Pancreas (tissue), 10 donors: ENCODE data around the gene PLEKHG4. TPM values are rescaled to one million over a fixed set of nuclear protein-coding genes. Genes with fewer than 3 reads are reported as not detected.

Source experiments
- ATAC-seq, 4 donors: fragments of 200-7000 bp; cut with Tn5 transposase; one replicate each; pipeline versions ENCODE4 v1.8.0 to v1.9.1; 2020; ENCODE audit warnings: mild to moderate bottlenecking in 4 of 4, moderate library complexity in 4 of 4
- DNase-seq, 6 donors: peaks; one replicate each; pipeline ENCODE4 v3.0.0-alpha.2; 2020
- FAIRE-seq: peaks from 2 replicates; lab custom pipeline; 2012; peaks lifted over from hg19 to GRCh38; lab: Jason Lieb, UNC
- H3K27ac ChIP-seq, 4 donors: fragments of 200-600 bp; sonication (generic); 1 replicate in 3 of 4; 2 replicates in 1 of 4; pipeline versions ENCODE4 v1.5.0 to v1.8.0; 2020
- H3K27me3 ChIP-seq, 4 donors: fragments of 200-600 bp; one replicate each; pipeline ENCODE4 v1.8.0; 2021
- H3K36me3 ChIP-seq, 3 donors: fragments of 200-600 bp; sonication (generic) in 1 of 3; one replicate each; pipeline versions ENCODE4 v1.5.0 to v1.8.0; 2020 to 2021
- H3K4me1 ChIP-seq, 3 donors: fragments of 200-600 bp; one replicate each; pipeline ENCODE4 v1.8.0; 2021
- H3K4me3 ChIP-seq, 4 donors: fragments of 200-600 bp; sonication (generic) in 2 of 4; one replicate each; pipeline versions ENCODE4 v1.5.0 to v1.8.0; 2020 to 2021
- H3K9me3 ChIP-seq, 4 donors: fragments of 200-600 bp; one replicate each; pipeline ENCODE4 v1.8.0; 2021
- CTCF ChIP-seq, 4 donors: fragments of 200-600 bp; sonication (generic) in 3 of 4; IDR thresholded peaks; one replicate each; pipeline versions ENCODE4 v1.5.0 to v1.8.0; 2021; ENCODE audit warnings: antibody characterized with exemption in 4 of 4
- WGBS, 2 donors: extraction: QIAGEN DNeasy Blood & Tissue Kit; methylation state at CpG; one replicate each; pipeline ENCODE4 v1.1.7; 2013; 5-methylcytosine and 5-hydroxymethylcytosine counted together
- intact Hi-C, 3 donors: fragments of 100-400 bp; cut with DNase I; formaldehyde crosslinking; loops; one replicate each; pipeline versions ENCODE4 v1.11.1 to v1.14.2; 2022
- polyA plus RNA-seq, 2 donors: library from polyadenylated mRNA; stranded (reverse); fragments of 200-250 nt; gene quantifications; one replicate each; pipeline ENCODE4 v1.2.3, GENCODE V29; 2013
- total RNA-seq, 6 donors: library from RNA; stranded (reverse); fragmentation: NEBNext Ultra II Directional in 4 of 6; extraction: Animal tissue kit (Norgen Biotek cat#: 25700) in 4 of 6; gene quantifications; one replicate each; pipeline versions ENCODE4 v1.2.1 to v1.2.4, GENCODE V29; 2021 to 2023
- donor health status: healthy with polysubstance abuse.
- donor health status: DM: no; HTN: no; CAD: no; lungs with moderate emphysema.
- donor health status: DM: no; HTN: no; CAD: no.
- donor health status: control.
- donor health status: control.
- donor health status: Bipolar disorder and iron deficiency.
- donor health status: DM: yes; HTN: yes; CAD: no.
- donor health status: DM: no; HTN: no; CAD: no.
- donor health status: DM: no; HTN: no; CAD: no.
- donor health status: DM: yes; HTN: yes; CAD: no.

Gene PLEKHG4
- total and polyA plus RNA-seq, 8 donors = 3.5 to 28.5 (median 6.2) TPM

- intact Hi-C loops = no loop called here
- H3K27me3 ChIP-seq = no peaks in the 10 kb centered on the region
- peak overlapping the region in 1 of 4 donors; percentile 27 for H3K27ac ChIP-seq
- H3K36me3 ChIP-seq = no peaks in the 10 kb centered on the region
- peak in 2 of 4 donors; percentile 38 to 63 for ATAC-seq
- whole genome bisulfite sequencing, 2 donors = 86 to 94% methylated on average over 4 of the region's 4 CpGs
- no peak for TF ChIP-seq CTCF (IDR thresholded peaks at IDR 0.05)
- peaks cover 0 to 3% (median 0%) of the 10 kb centered on the region in 3 donors for H3K4me1 ChIP-seq
- DNase-seq = peak in 1 of 6 donors; percentile 26
- H3K4me3 ChIP-seq = no peak overlapping the region
- FAIRE-seq = no peak
- H3K9me3 ChIP-seq = no peaks in the 10 kb centered on the region
Observed at GRCh38 chr16:67277294-67277998, 1.9 kb upstream of the PLEKHG4 start.

- TF ChIP-seq CTCF (IDR thresholded peaks at IDR 0.05) = no peak
- ATAC-seq = peak in 3 of 4 donors; percentile 9 to 36 (median 17)
- no peak for DNase-seq
- Histone ChIP-seq H3K36me3 (no peaks in the 10 kb centered on the region), H3K4me3 (peak overlapping the region; percentile 43 to 85 (median 64)), H3K27ac (peak overlapping the region in 1 of 4 donors; percentile 27), H3K4me1 (peaks cover 0 to 3% (median 0%) of the 10 kb centered on the region in 3 donors), H3K27me3 (no peaks in the 10 kb centered on the region), H3K9me3 (no peaks in the 10 kb centered on the region)
- intact Hi-C loops = no loop called here
- FAIRE-seq = no peak
- 70 to 72% methylated on average over 13 of the region's 13 CpGs for WGBS, 2 donors
Observed at GRCh38 chr16:67277999-67278772, 1.1 kb upstream of the PLEKHG4 start.

- intact Hi-C loops = no loop called here
- peaks cover 0 to 3% (median 0%) of the 10 kb centered on the region in 3 donors for H3K4me1 ChIP-seq
- FAIRE-seq (no peak), ATAC-seq (peak; percentile 43 to 65 (median 50)), DNase-seq (no peak)
- H3K9me3 ChIP-seq = no peaks in the 10 kb centered on the region
- H3K4me3 ChIP-seq = peak overlapping the region; percentile 43 to 85 (median 64)
- TF ChIP-seq CTCF (IDR thresholded peaks at IDR 0.05) = no peak
- WGBS, 2 donors = 2 to 3% methylated on average over 20 to 42 of the region's 42 CpGs
- H3K27me3 ChIP-seq = no peaks in the 10 kb centered on the region
- H3K36me3 ChIP-seq = no peaks in the 10 kb centered on the region
- H3K27ac ChIP-seq = no peak overlapping the region
Observed at GRCh38 chr16:67278773-67279295, 498 bp upstream of the PLEKHG4 start.

GRCh38 chr16:67280090-67281015 lies 1.0 kb downstream of the PLEKHG4 start:
- Histone ChIP-seq H3K27me3 (no peaks in the 10 kb centered on the region), H3K9me3 (no peaks in the 10 kb centered on the region), H3K36me3 (no peaks in the 10 kb centered on the region), H3K4me3 (no peak overlapping the region), H3K27ac (no peak overlapping the region), H3K4me1 (peaks cover 0 to 6% (median 0%) of the 10 kb centered on the region in 3 donors)
- DNase-seq (no peak), ATAC-seq (no peak), FAIRE-seq (no peak)
- WGBS, 2 donors = 93% methylated on average over 15 of the region's 15 CpGs
- intact Hi-C loops = no loop called here
- TF ChIP-seq CTCF (IDR thresholded peaks at IDR 0.05) = no peak
